T-cell (primary cell): ENCODE data around the gene RETREG1. TPM values are rescaled to one million over a fixed set of nuclear protein-coding genes. Genes with fewer than 3 reads are reported as not detected.

ENCODE experiments used
- ATAC-seq, 4 experiments: fragments of 200-7000 bp in 3 of 4; fragments of 150-1000 bp in 1 of 4; cut with Tn5 transposase; replicated peaks in 1 of 4; 1 replicate in 3 of 4; 2 replicates in 1 of 4; pipeline ENCODE4 v1.10.0; 2021; ENCODE audit warnings: moderate library complexity in 3 of 4, mild to moderate bottlenecking in 2 of 4, moderate number of reproducible peaks in 1 of 4
- CTCF ChIA-PET, 2 donors: fragments of 300-600 bp; sonication (Branson Sonifier 250); formaldehyde crosslinking; loops; one replicate each; lab custom pipeline; 2022; ENCODE audit warnings: antibody characterized with exemption in 2 of 2; lab: Charles Lee
- POLR2A ChIA-PET, 2 donors: fragments of 300-600 bp; sonication (Branson Sonifier 250); formaldehyde crosslinking; loops; one replicate each; lab custom pipeline; 2022; ENCODE audit warnings: antibody characterized with exemption in 2 of 2; lab: Charles Lee
- DNase-seq, 35 experiments: peaks; one replicate each; pipeline versions ENCODE4 v3.0.0 to v3.0.0-alpha.2; 2013 to 2023
- H3K27ac ChIP-seq: one replicate; pipeline ENCODE4 v1.5.1; 2013; ENCODE audit warnings: low read length
- H3K27me3 ChIP-seq, 2 experiments: replicated peaks in 1 of 2; 1 replicate in 1 of 2; 2 replicates in 1 of 2; pipeline versions ENCODE4 v1.6.1 to v1.7.0; 2013; ENCODE audit warnings: low read length in 1 of 2, mixed read lengths in 1 of 2; ENCODE audit not compliant: control insufficient read depth in 2 of 2, insufficient read depth in 2 of 2; ENCODE audit errors: extremely low read depth in 1 of 2
- H3K36me3 ChIP-seq, 2 donors: 1 replicate in 1 of 2; 2 replicates in 1 of 2; pipeline versions ENCODE4 v1.6.1 to v1.7.0; 2013; ENCODE audit warnings: low read length in 1 of 2; ENCODE audit not compliant: control insufficient read depth in 2 of 2, insufficient read depth in 1 of 2; ENCODE audit errors: extremely low read depth in 1 of 2
- H3K4me1 ChIP-seq, 2 experiments: 1 replicate in 1 of 2; 2 replicates in 1 of 2; pipeline versions ENCODE4 v1.6.1 to v1.7.0; 2013; ENCODE audit warnings: low read length in 2 of 2, mixed read lengths in 1 of 2; ENCODE audit not compliant: insufficient read depth in 2 of 2, control insufficient read depth in 1 of 2; ENCODE audit errors: extremely low read depth in 1 of 2
- H3K4me3 ChIP-seq, 2 donors: 1 replicate in 1 of 2; 2 replicates in 1 of 2; pipeline versions ENCODE4 v1.5.1 to v1.7.0; 2013; ENCODE audit warnings: mild to moderate bottlenecking in 2 of 2, low read length in 1 of 2, moderate library complexity in 1 of 2; ENCODE audit not compliant: control insufficient read depth in 1 of 2; ENCODE audit errors: extremely low read depth in 1 of 2
- H3K9me3 ChIP-seq: 2 replicates; pipeline ENCODE4 v1.7.0; 2013
- H3K27ac Mint-ChIP-seq, 2 donors: one replicate each; pipeline ENCODE4 v1.8.0; 2020 to 2021; ENCODE audit warnings: mild to moderate bottlenecking in 2 of 2, mixed read lengths in 2 of 2
- H3K27me3 Mint-ChIP-seq, 2 donors: one replicate each; pipeline ENCODE4 v1.8.0; 2021 to 2022; ENCODE audit warnings: mixed read lengths in 2 of 2
- H3K36me3 Mint-ChIP-seq: one replicate; pipeline ENCODE4 v1.8.0; 2021; ENCODE audit warnings: mixed read lengths
- H3K4me1 Mint-ChIP-seq, 3 donors: one replicate each; pipeline ENCODE4 v1.8.0; 2020 to 2022; ENCODE audit warnings: mixed read lengths in 3 of 3, mild to moderate bottlenecking in 1 of 3
- H3K4me3 Mint-ChIP-seq, 3 donors: one replicate each; pipeline ENCODE4 v1.8.0; 2020 to 2022; ENCODE audit warnings: mild to moderate bottlenecking in 3 of 3, mixed read lengths in 3 of 3, moderate library complexity in 3 of 3
- H3K9me3 Mint-ChIP-seq, 3 donors: one replicate each; pipeline ENCODE4 v1.8.0; 2020 to 2022; ENCODE audit warnings: mixed read lengths in 3 of 3
- WGBS: methylation state at CpG from one replicate; pipeline ENCODE4 v1.1.5; 2013; ENCODE audit warnings: missing lambda C conversion rate; ENCODE audit not compliant: insufficient coverage; 5-methylcytosine and 5-hydroxymethylcytosine counted together
- total RNA-seq, 35 experiments: library from RNA in 6 of 35; stranded (reverse) in 6 of 35; fragments of 120-200 nt in 1 of 35; gene quantifications; one replicate each; pipeline versions ENCODE4 v1.2.1 to v1.2.4 and lab custom pipeline; 2013 to 2026

RETREG1 gene
- total RNA-seq, 5 donors from 2014 or later (not counting 1 experiment from before 2014, with no cell fraction given): 41.0 to 72.1 (median 55.5) TPM

GRCh38 chr5:16518606-16519005 lies 98.2 kb downstream of the RETREG1 start:
- Histone ChIP-seq H3K27me3 (no peaks in the 10 kb centered on the region), H3K4me1 (no peaks in the 10 kb centered on the region), H3K9me3 (no peaks in the 10 kb centered on the region), H3K36me3 (no peaks in the 10 kb centered on the region), H3K4me3 (no peak overlapping the region), H3K27ac (no peak overlapping the region)
- Mint-ChIP-seq H3K27me3 (no peaks in the 10 kb centered on the region), H3K36me3 (peaks cover 12% of the 10 kb centered on the region), H3K9me3 (no peaks in the 10 kb centered on the region), H3K4me3 (no peak overlapping the region), H3K4me1 (peaks cover 64 to 69% (median 68%) of the 10 kb centered on the region in 3 donors), H3K27ac (no peak overlapping the region)
- ChIA-PET CTCF (no interaction called here), POLR2A (no interaction called here)
- WGBS: no CpG with 5 or more reads among the region's 2 CpGs
- ATAC-seq: no peak
- DNase-seq: no peak

- Histone ChIP-seq H3K4me3 (no peak overlapping the region), H3K4me1 (peaks cover 0 to 7% of the 10 kb centered on the region in 2 experiments), H3K9me3 (no peaks in the 10 kb centered on the region), H3K36me3 (no peaks in the 10 kb centered on the region), H3K27me3 (no peaks in the 10 kb centered on the region), H3K27ac (no peak overlapping the region)
- ATAC-seq: no peak
- H3K36me3 Mint-ChIP-seq: peaks cover 11% of the 10 kb centered on the region
- peaks cover 0 to 4% (median 3%) of the 10 kb centered on the region in 3 donors for H3K9me3 Mint-ChIP-seq
- no peak overlapping the region for H3K27ac Mint-ChIP-seq
- WGBS: 94% methylated on average over 3 of the region's 4 CpGs
- no peak overlapping the region for H3K4me3 Mint-ChIP-seq
- peaks cover 64 to 68% (median 64%) of the 10 kb centered on the region in 3 donors for H3K4me1 Mint-ChIP-seq
- H3K27me3 Mint-ChIP-seq: no peaks in the 10 kb centered on the region
- no peak for DNase-seq
- CTCF ChIA-PET: no interaction called here
- POLR2A ChIA-PET: no interaction called here
Observed at GRCh38 chr5:16515532-16515931, 101.3 kb downstream of the RETREG1 start.

- POLR2A ChIA-PET: no interaction called here
- H3K27ac ChIP-seq: no peak overlapping the region
- CTCF ChIA-PET: interaction anchor here in 1 of 2 donors (0.6 to 0.7 kb wide), 2 partner anchors 24 to 1639 kb away, joined by 3 to 4 read pairs; partner anchors contain the start of gene ANKH
- H3K27me3 ChIP-seq: no peaks in the 10 kb centered on the region
- H3K4me1 ChIP-seq: peaks cover 0 to 7% of the 10 kb centered on the region in 2 experiments
- no peaks in the 10 kb centered on the region for H3K27me3 Mint-ChIP-seq
- no peaks in the 10 kb centered on the region for H3K9me3 ChIP-seq
- no peak overlapping the region for H3K4me3 ChIP-seq
- WGBS: no CpG with 5 or more reads among the region's 3 CpGs
- H3K4me1 Mint-ChIP-seq: peaks cover 37 to 50% (median 48%) of the 10 kb centered on the region in 3 donors
- ATAC-seq: peak in 1 of 4 experiments; percentile 38
- H3K9me3 Mint-ChIP-seq: peaks cover 0 to 4% (median 3%) of the 10 kb centered on the region in 3 donors
- peaks cover 0 to under 1% of the 10 kb centered on the region in 2 donors for H3K36me3 ChIP-seq
- H3K4me3 Mint-ChIP-seq: no peak overlapping the region
- peaks cover 19% of the 10 kb centered on the region for H3K36me3 Mint-ChIP-seq
- DNase-seq: no peak
- H3K27ac Mint-ChIP-seq: no peak overlapping the region
Observed at GRCh38 chr5:16510098-16510497, 106.7 kb downstream of the RETREG1 start.

GRCh38 chr5:16508730-16509531 lies 107.9 kb downstream of the RETREG1 start:
- no peak for ATAC-seq

GRCh38 chr5:16507716-16508115 lies 109.1 kb downstream of the RETREG1 start:
- CTCF ChIA-PET: no interaction called here
- Histone ChIP-seq H3K27me3 (no peaks in the 10 kb centered on the region), H3K27ac (no peak overlapping the region), H3K36me3 (peaks cover 0 to 13% of the 10 kb centered on the region in 2 donors), H3K4me1 (peaks cover 0 to 7% of the 10 kb centered on the region in 2 experiments), H3K4me3 (no peak overlapping the region), H3K9me3 (no peaks in the 10 kb centered on the region)
- ATAC-seq (no peak), DNase-seq (no peak)
- H3K4me1 Mint-ChIP-seq: peaks cover 41 to 42% (median 41%) of the 10 kb centered on the region in 3 donors
- peaks cover 34% of the 10 kb centered on the region for H3K36me3 Mint-ChIP-seq
- peak overlapping the region in 1 of 2 donors; percentile 12 for H3K27ac Mint-ChIP-seq
- H3K9me3 Mint-ChIP-seq: peaks cover 0 to 4% (median 3%) of the 10 kb centered on the region in 3 donors
- no peaks in the 10 kb centered on the region for H3K27me3 Mint-ChIP-seq
- POLR2A ChIA-PET: no interaction called here
- no peak overlapping the region for H3K4me3 Mint-ChIP-seq

More at GRCh38 chr5:16508730-16509531, 107.9 kb downstream of the RETREG1 start:
- Histone ChIP-seq H3K4me1 (peaks cover 0 to 7% of the 10 kb centered on the region in 2 experiments), H3K4me3 (no peak overlapping the region), H3K36me3 (peaks cover 0 to 12% of the 10 kb centered on the region in 2 donors), H3K27ac (no peak overlapping the region), H3K9me3 (no peaks in the 10 kb centered on the region), H3K27me3 (no peaks in the 10 kb centered on the region)
- Mint-ChIP-seq H3K4me3 (no peak overlapping the region), H3K9me3 (peaks cover 0 to 4% (median 3%) of the 10 kb centered on the region in 3 donors), H3K27me3 (no peaks in the 10 kb centered on the region), H3K4me1 (peaks cover 45 to 50% (median 48%) of the 10 kb centered on the region in 3 donors), H3K36me3 (peaks cover 30% of the 10 kb centered on the region), H3K27ac (peak overlapping the region in 1 of 2 donors; percentile 36)
- WGBS: 85% methylated on average over 4 of the region's 15 CpGs
- ChIA-PET CTCF (no interaction called here), POLR2A (no interaction called here)
- DNase-seq: no peak

- H3K4me1 ChIP-seq: no peaks in the 10 kb centered on the region
- H3K36me3 ChIP-seq: peaks cover 0 to 13% of the 10 kb centered on the region in 2 donors
- no peaks in the 10 kb centered on the region for H3K27me3 ChIP-seq
- no peak overlapping the region for H3K4me3 Mint-ChIP-seq
- peaks cover 32% of the 10 kb centered on the region for H3K36me3 Mint-ChIP-seq
- no peak for DNase-seq
- H3K27me3 Mint-ChIP-seq: no peaks in the 10 kb centered on the region
- no peak overlapping the region for H3K27ac Mint-ChIP-seq
- H3K9me3 Mint-ChIP-seq: no peaks in the 10 kb centered on the region
- H3K9me3 ChIP-seq: no peaks in the 10 kb centered on the region
- H3K27ac ChIP-seq: no peak overlapping the region
- POLR2A ChIA-PET: no interaction called here
- no peak overlapping the region for H3K4me3 ChIP-seq
- H3K4me1 Mint-ChIP-seq: peaks cover 24 to 30% (median 28%) of the 10 kb centered on the region in 3 donors
- ATAC-seq: no peak
- 87% methylated on average over 6 of the region's 6 CpGs for WGBS
- CTCF ChIA-PET: interaction anchor here (0.6 to 0.9 kb wide), 3 partner anchors 16 to 210 kb away, joined by 3 to 5 read pairs (median 3); no protein-coding TSS in a partner anchor
Observed at GRCh38 chr5:16505904-16506303, 110.9 kb downstream of the RETREG1 start.
